Panc1 (cell line): ENCODE results near the gene TMEM115. TPM values are rescaled to one million over a fixed set of nuclear protein-coding genes. Genes with fewer than 3 reads are reported as not detected.

Source experiments
- ATAC-seq: fragments of 200-7000 bp; cut with Tn5 transposase; 2 replicates; pipeline ENCODE4 v1.9.1; 2020; ENCODE audit warnings: mild to moderate bottlenecking, moderate library complexity
- BruUV-seq: library from RNA; stranded (reverse); fragments of 400-500 nt; replicated peaks from 2 replicates; lab custom pipeline; 2021; lab: Mats Ljungman, UMichigan
- CTCF ChIA-PET: fragments of 300-600 bp; sonication (Branson Sonifier 250); formaldehyde crosslinking; loops from one replicate; lab custom pipeline; 2022; ENCODE audit warnings: antibody characterized with exemption; lab: Charles Lee
- POLR2A ChIA-PET: fragments of 300-600 bp; sonication (Branson Sonifier 250); formaldehyde crosslinking; loops from one replicate; lab custom pipeline; 2022; ENCODE audit warnings: antibody characterized with exemption; lab: Charles Lee
- DNase-seq: peaks from one replicate; pipeline ENCODE4 v3.0.0-alpha.2; 2010; ENCODE audit warnings: low read depth, low spot score
- H3K27ac ChIP-seq: 2 replicates; pipeline ENCODE4 v1.5.1; 2011; ENCODE audit warnings: mild to moderate bottlenecking, low read length, inconsistent platforms
- H3K27me3 ChIP-seq: fragments of 200-500 bp; sonication (Bioruptor generic); 2 replicates; pipeline ENCODE4 v1.6.0; 2014; ENCODE audit warnings: low read length, inconsistent platforms; ENCODE audit not compliant: control insufficient read depth, insufficient read depth
- H3K36me3 ChIP-seq: fragments of 200-500 bp; sonication (Bioruptor generic); 2 replicates; pipeline ENCODE4 v1.5.1; 2014; ENCODE audit warnings: inconsistent platforms, mild to moderate bottlenecking, low read length, moderate library complexity; ENCODE audit not compliant: control insufficient read depth, insufficient read depth
- H3K4me1 ChIP-seq: 2 replicates; pipeline ENCODE4 v1.5.1; 2011; ENCODE audit warnings: inconsistent platforms, mild to moderate bottlenecking, low read length, moderate library complexity; ENCODE audit not compliant: control insufficient read depth, insufficient read depth
- H3K4me3 ChIP-seq, 2 experiments: 2 replicates each; pipeline ENCODE4 v1.5.1; 2011 to 2012; ENCODE audit warnings: low read depth in 2 of 2, low read length in 2 of 2, mild to moderate bottlenecking in 2 of 2, inconsistent platforms in 1 of 2, moderate library complexity in 1 of 2
- H3K9me3 ChIP-seq: fragments of 200-500 bp; sonication (Bioruptor generic); 2 replicates; pipeline ENCODE4 v1.5.1; 2014; ENCODE audit warnings: low read depth, mild to moderate bottlenecking, inconsistent platforms, low read length, moderate library complexity; ENCODE audit not compliant: control insufficient read depth, insufficient read depth
- CTCF ChIP-seq: fragments of 450-650 bp; IDR thresholded peaks from 2 replicates; pipeline ENCODE4 v1.5.1; 2017; ENCODE audit warnings: mild to moderate bottlenecking
- POLR2AphosphoS5 ChIP-seq: IDR thresholded peaks from 2 replicates; pipeline ENCODE4 v1.6.1; 2012; ENCODE audit warnings: mild to moderate bottlenecking, low read depth, low read length, moderate library complexity
- REST ChIP-seq, 2 experiments: IDR thresholded peaks; 2 replicates each; pipeline ENCODE4 v1.6.1; 2011 to 2012; ENCODE audit warnings: low read depth in 2 of 2, control low read depth in 1 of 2, low read length in 1 of 2, mild to moderate bottlenecking in 1 of 2, moderate library complexity in 1 of 2; ENCODE audit not compliant: insufficient read depth in 1 of 2
- SIN3A ChIP-seq: IDR thresholded peaks from 2 replicates; pipeline ENCODE4 v1.6.1; 2012; ENCODE audit warnings: low read depth, mild to moderate bottlenecking, low read length, moderate library complexity, borderline replicate concordance; ENCODE audit not compliant: insufficient read depth
- TCF7L2 ChIP-seq: IDR thresholded peaks from 2 replicates; pipeline ENCODE4 v1.6.1; 2011; ENCODE audit warnings: mild to moderate bottlenecking, low read depth, low read length, inconsistent platforms
- in situ Hi-C: cut with HindIII; loops from 2 replicates; pipeline ENCODE4 v1.10.0; 2016; ENCODE audit warnings: low sequenced_read_pairs, low pct_unique_long_range_greater_than_20kb
- intact Hi-C: fragments of 100-400 bp; cut with micrococcal nuclease; formaldehyde crosslinking; loops from one replicate; pipeline ENCODE4 v1.10.0; 2022; ENCODE audit not compliant: unreplicated experiment
- total RNA-seq: library from RNA; stranded (reverse); gene quantifications from one replicate; pipeline ENCODE4 v1.2.1, GENCODE V29; 2021; ENCODE audit not compliant: unreplicated experiment

TMEM115 gene
- total RNA-seq, 1 experiment from 2014 or later: 30.2 TPM

- H3K4me3 ChIP-seq: peak overlapping the region; percentile 71 to 79
Observed at GRCh38 chr3:50359760-50360110, 414 bp upstream of the TMEM115 start.

GRCh38 chr3:50358355-50358910 is 888 bp downstream of the TMEM115 start:
- Histone ChIP-seq H3K4me3 (peak overlapping the region; percentile 71 to 79), H3K27me3 (no peaks in the 10 kb centered on the region), H3K36me3 (no peaks in the 10 kb centered on the region), H3K27ac (peak overlapping the region; percentile 81), H3K4me1 (peaks cover 14% of the 10 kb centered on the region), H3K9me3 (no peaks in the 10 kb centered on the region)
- ATAC-seq: no peak
- no TSS peak for BruUV-seq
- CTCF ChIA-PET: no interaction called here
- POLR2A ChIA-PET: no interaction called here
- TF ChIP-seq REST (IDR thresholded peaks at IDR 0.05; ENCODE audit: insufficient read depth in 1 of 2, low read depth in 2 of 2, low read length in 1 of 2) (no peak), SIN3A (0 out of 2 replicates have a peak, but pooled peaks have one; percentile 0)
- no peak for DNase-seq
- in situ Hi-C loops: no loop called here
- intact Hi-C loops: no loop called here

More at GRCh38 chr3:50359760-50360110, 414 bp upstream of the TMEM115 start:
- Histone ChIP-seq H3K27ac (peak overlapping the region; percentile 59; the same call in 1 of the 2 replicates), H3K27me3 (no peaks in the 10 kb centered on the region), H3K9me3 (no peaks in the 10 kb centered on the region), H3K4me1 (peaks cover 14% of the 10 kb centered on the region), H3K36me3 (no peaks in the 10 kb centered on the region)
- ChIA-PET POLR2A (no interaction called here), CTCF (no interaction called here)
- intact Hi-C loops: no loop called here
- in situ Hi-C loops: no loop called here
- TF ChIP-seq SIN3A (no peak), TCF7L2 (no peak), CTCF (no peak), REST (IDR thresholded peaks at IDR 0.05; ENCODE audit: insufficient read depth in 1 of 2, low read depth in 2 of 2, low read length in 1 of 2) (no peak), POLR2AphosphoS5 (no peak)
- ATAC-seq (peak; percentile 21), DNase-seq (no peak)
- no TSS peak for BruUV-seq
